NCI-H2107 (cell line): ENCODE data around the gene BPIFA3.

ENCODE experiments used
- DNase-seq: peaks from one replicate; lab custom pipeline; 2025; lab: John Stamatoyannopoulos, UW

Gene BPIFA3

GRCh38 chr20:33262658-33263065 is 45.5 kb downstream of the BPIFA3 start:
- DNase-seq: no peak

- DNase-seq: no peak
Observed at GRCh38 chr20:33263784-33264183, 46.6 kb downstream of the BPIFA3 start.

- no peak for DNase-seq
Observed at GRCh38 chr20:33267701-33268100, 50.5 kb downstream of the BPIFA3 start.

- no peak for DNase-seq
Observed at GRCh38 chr20:33272155-33272873, 55.2 kb downstream of the BPIFA3 start.

GRCh38 chr20:33273117-33273851 is 56.1 kb downstream of the BPIFA3 start:
- DNase-seq: no peak

GRCh38 chr20:33275215-33275614 is 58.1 kb downstream of the BPIFA3 start:
- DNase-seq: no peak

- DNase-seq: no peak
Observed at GRCh38 chr20:33275871-33276270, 58.7 kb downstream of the BPIFA3 start.

- no peak for DNase-seq
Observed at GRCh38 chr20:33276303-33277113, 59.4 kb downstream of the BPIFA3 start.
